Peyer's patch (tissue), 4 donors: ENCODE data around the gene STMND1.

Experiments
- CTCF ChIP-seq, 6 experiments: fragments of 450-650 bp in 4 of 6; fragments of 200-600 bp in 2 of 6; sonication (generic) in 1 of 6; IDR thresholded peaks; one replicate each; pipeline ENCODE4 v1.5.1; 2017 to 2019; ENCODE audit warnings: antibody characterized with exemption in 6 of 6, mild to moderate bottlenecking in 3 of 6, moderate library complexity in 1 of 6
- POLR2A ChIP-seq, 2 donors: fragments of 450-650 bp; IDR thresholded peaks; one replicate each; pipeline ENCODE4 v1.5.1; 2017; ENCODE audit warnings: antibody characterized with exemption in 2 of 2, mild to moderate bottlenecking in 2 of 2, moderate library complexity in 2 of 2

GRCh38 chr6:17115251-17116116 is 13.6 kb downstream of the STMND1 start:
- TF ChIP-seq CTCF (IDR thresholded peaks at IDR 0.05) = no peak
- TF ChIP-seq POLR2A (IDR thresholded peaks at IDR 0.05) = no peak
